K562 (cell line): ENCODE data around the gene PRPF18. TPM values are rescaled to one million over a fixed set of nuclear protein-coding genes. Genes with fewer than 3 reads are reported as not detected.

ENCODE experiments used
- ATAC-seq: fragments of 200-7000 bp; cut with Tn5 transposase; 3 replicates; pipeline ENCODE4 v1.9.1; 2020; ENCODE audit warnings: moderate library complexity
- BruUV-seq: library from RNA; stranded (reverse); fragments of 400-500 nt; replicated peaks from 2 replicates; lab custom pipeline; 2021; lab: Mats Ljungman, UMichigan
- CTCF ChIA-PET: fragments of 300-600 bp; formaldehyde crosslinking; extraction: SDS; loops from one replicate; lab custom pipeline; 2021; ENCODE audit warnings: low intra/inter-chr PET ratio; lab: Yijun Ruan, JAX
- POLR2A ChIA-PET: fragments of 300-600, 350-650 bp; sonication (Branson Sonifier 250); formaldehyde crosslinking; extraction: SDS; loops from one replicate; lab custom pipeline; 2021; ENCODE audit warnings: antibody characterized with exemption, inconsistent platforms; lab: Yijun Ruan, JAX
- DNase-seq, 4 experiments: peaks; one replicate each; pipeline versions ENCODE4 v3.0.0 to v3.0.0-alpha.2; 2011 to 2018; ENCODE audit warnings: low spot score in 3 of 4, mixed read lengths in 3 of 4; ENCODE audit errors: extremely low read depth in 1 of 4
- FAIRE-seq: peaks from 2 replicates; lab custom pipeline; 2011; peaks lifted over from hg19 to GRCh38; lab: Jason Lieb, UNC
- H2AFZ ChIP-seq: 2 replicates; pipeline ENCODE4 v1.6.0; 2011; ENCODE audit warnings: low read depth, low read length, control low read depth, inconsistent platforms
- H3K27ac ChIP-seq: fragments of 200-600 bp; 3 replicates; pipeline ENCODE4 v1.8.0; 2011; ENCODE audit warnings: low read depth, mild to moderate bottlenecking, control low read depth, inconsistent platforms, low read length, moderate library complexity, mixed read lengths; ENCODE audit errors: extremely low read depth
- H3K27me3 ChIP-seq, 2 experiments: fragments of 300-600 bp in 1 of 2; 2 replicates in 1 of 2; 3 replicates in 1 of 2; pipeline versions ENCODE4 v1.6.0 to v1.8.0; 2011; ENCODE audit warnings: inconsistent platforms in 2 of 2, low read length in 2 of 2, mild to moderate bottlenecking in 1 of 2, mixed read lengths in 1 of 2, moderate library complexity in 1 of 2; ENCODE audit not compliant: control insufficient read depth in 2 of 2, insufficient read depth in 2 of 2
- H3K36me3 ChIP-seq: fragments of 300-600 bp; 3 replicates; pipeline ENCODE4 v1.8.0; 2011; ENCODE audit warnings: mild to moderate bottlenecking, low read length, inconsistent platforms; ENCODE audit not compliant: control insufficient read depth, insufficient read depth
- H3K4me1 ChIP-seq, 2 experiments: fragments of 200-600 bp in 1 of 2; replicated peaks in 1 of 2; 2 replicates in 1 of 2; 3 replicates in 1 of 2; pipeline versions ENCODE4 v1.5.1 to v1.8.0; 2011; ENCODE audit warnings: inconsistent platforms in 2 of 2, low read length in 2 of 2, mild to moderate bottlenecking in 1 of 2, mixed read lengths in 1 of 2, moderate library complexity in 1 of 2; ENCODE audit not compliant: control insufficient read depth in 2 of 2, insufficient read depth in 2 of 2
- H3K4me2 ChIP-seq: 2 replicates; pipeline ENCODE4 v1.6.1; 2011; ENCODE audit warnings: low read length, control low read depth, inconsistent platforms, mixed read lengths; ENCODE audit not compliant: insufficient read depth
- H3K4me3 ChIP-seq: fragments of 200-600 bp; sonication (generic), shearing (Covaris generic); 2 replicates; pipeline ENCODE4 v1.5.1; 2016; ENCODE audit warnings: control low read depth, inconsistent platforms
- H3K79me2 ChIP-seq: fragments of 200-600 bp; 3 replicates; pipeline ENCODE4 v1.8.0; 2011; ENCODE audit warnings: low read length, inconsistent platforms; ENCODE audit not compliant: control insufficient read depth, insufficient read depth
- H3K9ac ChIP-seq, 2 experiments: 2 replicates each; pipeline versions ENCODE4 v1.6.0 to v1.6.1; 2011; ENCODE audit warnings: low read depth in 2 of 2, low read length in 2 of 2, control low read depth in 1 of 2, inconsistent platforms in 1 of 2, mild to moderate bottlenecking in 1 of 2, mixed read lengths in 1 of 2; ENCODE audit not compliant: insufficient read depth in 1 of 2
- H3K9me1 ChIP-seq: one replicate; pipeline ENCODE4 v1.6.0; 2011; ENCODE audit warnings: inconsistent platforms, mild to moderate bottlenecking, low read length, moderate library complexity; ENCODE audit not compliant: control insufficient read depth, insufficient read depth
- H3K9me3 ChIP-seq: replicated peaks from 2 replicates; pipeline ENCODE4 v1.5.1; 2011; ENCODE audit warnings: low read depth, low read length, inconsistent platforms; ENCODE audit not compliant: control insufficient read depth, insufficient read depth
- H4K20me1 ChIP-seq: replicated peaks from 2 replicates; pipeline ENCODE4 v1.6.1; 2011; ENCODE audit warnings: low read length, inconsistent platforms, mixed read lengths; ENCODE audit not compliant: control insufficient read depth, insufficient read depth
- BACH1 ChIP-seq: fragments of 200-800 bp; sonication (Bioruptor generic); IDR thresholded peaks from 2 replicates; pipeline ENCODE4 v1.6.1; 2016; ENCODE audit warnings: missing genetic modification characterization, missing compliant biosample characterization
- CC2D1A ChIP-seq: fragments of 450-650 bp; IDR thresholded peaks from 2 replicates; pipeline ENCODE4 v1.6.1; 2017; ENCODE audit warnings: mild to moderate bottlenecking
- ELF2 ChIP-seq: fragments of 250-450 bp; sonication (Bioruptor Pico); IDR thresholded peaks from 2 replicates; pipeline ENCODE4 v1.5.0; 2021; ENCODE audit warnings: mild to moderate bottlenecking
- EP300 ChIP-seq: IDR thresholded peaks from 2 replicates; pipeline ENCODE4 v1.6.1; 2012; ENCODE audit warnings: low read length, improper control_type of control experiment
- MECOM ChIP-seq: fragments of 250-450 bp; sonication (Bioruptor Pico); IDR thresholded peaks from 2 replicates; pipeline ENCODE4 v1.8.0; 2022; ENCODE audit warnings: inconsistent platforms
- RBM34 ChIP-seq: fragments of 200-400 bp; formaldehyde crosslinking; IDR thresholded peaks from 2 replicates; pipeline ENCODE4 v1.6.1; 2018; ENCODE audit warnings: low read length, borderline replicate concordance; ENCODE audit not compliant: insufficient read depth
- TAF1 ChIP-seq: IDR thresholded peaks from 2 replicates; pipeline ENCODE4 v1.6.1; 2011; ENCODE audit warnings: mild to moderate bottlenecking, low read length, moderate library complexity; ENCODE audit not compliant: insufficient read depth, control insufficient read depth, severe bottlenecking; ENCODE audit errors: extremely low read depth
- THRB ChIP-seq: fragments of 450-650 bp; formaldehyde crosslinking; conservative IDR thresholded peaks from 2 replicates; pipeline ENCODE4 v1.4.0; 2022; ENCODE audit warnings: mild to moderate bottlenecking, missing genetic modification characterization
- UBTF ChIP-seq, 2 experiments: IDR thresholded peaks; 2 replicates each; pipeline ENCODE4 v1.6.1; 2012; ENCODE audit warnings: improper control_type of control experiment in 2 of 2, low read depth in 2 of 2, low read length in 2 of 2, borderline replicate concordance in 1 of 2
- ZSCAN29 ChIP-seq: fragments of 450-650 bp; IDR thresholded peaks from 2 replicates; pipeline ENCODE4 v1.6.1; 2017
- WGBS: fragments of 100-300 bp; shearing (Covaris generic); methylation state at CpG from one replicate; pipeline ENCODE4 v1.1.6; 2016; ENCODE audit warnings: low coverage, mixed read lengths; ENCODE audit not compliant: insufficient coverage; ENCODE audit errors: missing lambda C conversion rate; 5-methylcytosine and 5-hydroxymethylcytosine counted together
- in situ Hi-C: fragments of 300-500 bp; cut with MboI; formaldehyde crosslinking; loops from 4 replicates; pipeline ENCODE4 v1.15.0; 2018; ENCODE audit warnings: inconsistent platforms, mixed read lengths
- intact Hi-C: fragments of 100-400 bp; cut with micrococcal nuclease; formaldehyde crosslinking; loops from 2 replicates; pipeline ENCODE4 v1.14.2; 2022
- polyA plus RNA-seq, 8 experiments: library from polyadenylated mRNA; depleted of rRNA in 4 of 8; stranded (reverse) in 5 of 8; unstranded in 3 of 8; fragments of >200 nt; fragmentation: Nextera tagmentation in 2 of 8; fragmentation: Illumina TruSeq in 1 of 8; extraction: Ambion mirVana in 2 of 8; extraction: Trizol in 1 of 8; gene quantifications; 2 replicates each; pipeline versions ENCODE4 v1.2.1 to v1.2.3, GENCODE V29; 2011 to 2014; ENCODE audit warnings: inconsistent platforms in 1 of 8, missing spikeins in 1 of 8
- total RNA-seq, 7 experiments: library from RNA; depleted of rRNA in 6 of 7; stranded (reverse); fragments of >200 nt in 6 of 7; fragmentation: Illumina TruSeq in 2 of 7; extraction: Trizol in 2 of 7; gene quantifications; 2 replicates each; pipeline versions ENCODE4 v1.2.1 to v1.2.3, GENCODE V29; 2011 to 2021; ENCODE audit warnings: low replicate concordance in 1 of 7
- TF ChIP-seq, protein P1 (sequence below): fragments of 250-450 bp; sonication (Bioruptor Pico); IDR thresholded peaks from 2 replicates; pipeline ENCODE4 v1.9.0; 2021; ENCODE audit warnings: mild to moderate bottlenecking, inconsistent platforms

PRPF18 gene
- total and polyA plus RNA-seq, 9 of the 15 experiments (the other 6 are each of a cell fraction or from before 2014, with no cell fraction given): 14.0 to 30.6 (median 23.1) TPM

DNA sequence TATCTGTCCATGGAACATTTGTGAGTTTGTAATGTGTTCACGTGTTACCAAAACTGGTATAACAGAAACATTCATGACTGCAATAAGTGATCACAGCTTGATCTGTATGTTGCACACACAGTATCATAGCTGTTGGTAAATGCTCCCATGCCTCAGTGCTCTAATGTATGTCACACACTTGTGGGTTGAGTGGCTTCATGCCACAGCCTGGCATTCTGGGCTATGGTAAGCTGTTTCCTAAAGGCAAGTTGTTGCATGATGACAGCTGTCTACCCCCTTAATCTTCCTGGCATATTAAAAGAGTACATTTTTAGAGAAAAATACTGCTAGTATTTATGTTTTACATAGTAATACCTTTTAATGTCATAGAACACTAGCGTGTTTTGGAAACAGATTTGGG lies 35.2 kb downstream of the PRPF18 start (continued):
- no peak for TF ChIP-seq UBTF (IDR thresholded peaks at IDR 0.05; ENCODE audit: borderline replicate concordance in 1 of 2, low read depth in 2 of 2, low read length in 2 of 2)
- no peak for TF ChIP-seq CC2D1A
- TF ChIP-seq, all 486 proteins: peak for 0

GRCh38 chr10:13624630-13625029 lies 37.9 kb downstream of the PRPF18 start:
- H3K27me3 ChIP-seq: no peaks in the 10 kb centered on the region
- intact Hi-C loops (no loop called here), in situ Hi-C loops (no loop called here)
- ChIA-PET POLR2A (interaction anchor here (0.6 kb wide), 1 partner anchor 301 kb away, joined by 3 read pairs; no protein-coding TSS in a partner anchor), CTCF (no interaction called here)
- H4K20me1 ChIP-seq: no peaks in the 10 kb centered on the region
- no peak overlapping the region for H3K4me2 ChIP-seq
- 0 out of 3 replicates have a peak, but pooled peaks cover 5% of the 10 kb centered on the region for H3K36me3 ChIP-seq
- TF ChIP-seq, protein P1, sequence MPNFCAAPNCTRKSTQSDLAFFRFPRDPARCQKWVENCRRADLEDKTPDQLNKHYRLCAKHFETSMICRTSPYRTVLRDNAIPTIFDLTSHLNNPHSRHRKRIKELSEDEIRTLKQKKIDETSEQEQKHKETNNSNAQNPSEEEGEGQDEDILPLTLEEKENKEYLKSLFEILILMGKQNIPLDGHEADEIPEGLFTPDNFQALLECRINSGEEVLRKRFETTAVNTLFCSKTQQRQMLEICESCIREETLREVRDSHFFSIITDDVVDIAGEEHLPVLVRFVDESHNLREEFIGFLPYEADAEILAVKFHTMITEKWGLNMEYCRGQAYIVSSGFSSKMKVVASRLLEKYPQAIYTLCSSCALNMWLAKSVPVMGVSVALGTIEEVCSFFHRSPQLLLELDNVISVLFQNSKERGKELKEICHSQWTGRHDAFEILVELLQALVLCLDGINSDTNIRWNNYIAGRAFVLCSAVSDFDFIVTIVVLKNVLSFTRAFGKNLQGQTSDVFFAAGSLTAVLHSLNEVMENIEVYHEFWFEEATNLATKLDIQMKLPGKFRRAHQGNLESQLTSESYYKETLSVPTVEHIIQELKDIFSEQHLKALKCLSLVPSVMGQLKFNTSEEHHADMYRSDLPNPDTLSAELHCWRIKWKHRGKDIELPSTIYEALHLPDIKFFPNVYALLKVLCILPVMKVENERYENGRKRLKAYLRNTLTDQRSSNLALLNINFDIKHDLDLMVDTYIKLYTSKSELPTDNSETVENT (CRISPR knock-in tag): no peak
- TF ChIP-seq ZSCAN29: no peak
- TF ChIP-seq THRB (CRISPR knock-in tag): no peak
- no peak for TF ChIP-seq EP300
- TF ChIP-seq TAF1: no peak
- TF ChIP-seq ELF2 (CRISPR knock-in tag): no peak
- no peak for TF ChIP-seq BACH1 (tag)
- no peak for TF ChIP-seq RBM34
- TF ChIP-seq MECOM (CRISPR knock-in tag): no peak
- no peaks in the 10 kb centered on the region for H3K9me3 ChIP-seq
- BruUV-seq: no TSS peak
- no peaks in the 10 kb centered on the region for H3K4me1 ChIP-seq
- H2AFZ ChIP-seq: no peak overlapping the region
- ATAC-seq (no peak), DNase-seq (no peak), FAIRE-seq (no peak)
- H3K79me2 ChIP-seq: no peaks in the 10 kb centered on the region
- H3K9me1 ChIP-seq: no peaks in the 10 kb centered on the region
- H3K9ac ChIP-seq: no peak overlapping the region
- H3K27ac ChIP-seq: no peak overlapping the region
- 95% methylated on average over 1 of the region's 1 CpG for WGBS
- H3K4me3 ChIP-seq: no peak overlapping the region
